Measurements from ENCODE around the gene EGR2. TPM values are rescaled to one million over a fixed set of nuclear protein-coding genes. Genes with fewer than 3 reads are reported as not detected.

Gene EGR2
- total RNA-seq, 1 experiment from 2014 or later, result 2.6 TPM

- no peaks in the 10 kb centered on the region for H4K20me1 ChIP-seq (ENCODE audit: control insufficient read depth, insufficient read depth, insufficient read length)
- no peak overlapping the region for H4K5ac ChIP-seq (ENCODE audit: insufficient read length, low read depth, low read length)
- no peak overlapping the region for H3K4me3 Mint-ChIP-seq
- H2BK12ac ChIP-seq (ENCODE audit: insufficient read length, low read depth, low read length), result no peak overlapping the region
- H4K91ac ChIP-seq (ENCODE audit: insufficient read length, low read depth, low read length), result no peak overlapping the region
- H3K27me3 Mint-ChIP-seq (ENCODE audit: low read depth), result no peaks in the 10 kb centered on the region
- no peaks in the 10 kb centered on the region for H3K23me2 ChIP-seq (ENCODE audit: insufficient read length, low read depth, low read length, poor library complexity, severe bottlenecking)
- H2AFZ ChIP-seq (ENCODE audit: low read length), result no peak overlapping the region
- no peak overlapping the region for H3K9ac ChIP-seq (ENCODE audit: extremely low read depth, insufficient read length, low read length)
- no peak overlapping the region for H4K8ac ChIP-seq (replicated peaks; ENCODE audit: insufficient read length, low read depth, low read length)
- TF ChIP-seq CTCF (conservative IDR thresholded peaks at IDR 0.05), result no peak
- no peak overlapping the region for H2BK20ac ChIP-seq (ENCODE audit: low read depth, low read length, poor library complexity, severe bottlenecking)
- no peak overlapping the region for H3K14ac ChIP-seq (ENCODE audit: insufficient read depth, low read length)
- no peaks in the 10 kb centered on the region for H3K4me1 Mint-ChIP-seq
- no peak overlapping the region for H2BK5ac ChIP-seq (ENCODE audit: insufficient read length, low read length)
- H3K79me1 ChIP-seq (ENCODE audit: insufficient read depth, low read depth, low read length, poor library complexity, severe bottlenecking), result no peaks in the 10 kb centered on the region
- DNase-seq, result no peak
- no peak overlapping the region for H3K56ac ChIP-seq (ENCODE audit: insufficient read length, low read depth, low read length)
- no peak overlapping the region for H3K27ac Mint-ChIP-seq
- no peak overlapping the region for H3T11ph ChIP-seq (ENCODE audit: low read length)
- H3K4me2 ChIP-seq (ENCODE audit: insufficient read depth, insufficient read length, low read length), result no peak overlapping the region
- H3K18ac ChIP-seq (ENCODE audit: insufficient read length, low read depth, low read length), result no peak overlapping the region
- H3K9me3 ChIP-seq (ENCODE audit: control insufficient read depth, low read depth, low read length), result no peaks in the 10 kb centered on the region
- no peak overlapping the region for H3K27ac ChIP-seq (ENCODE audit: insufficient read length, low read depth, low read length)
- H3K36me3 Mint-ChIP-seq (ENCODE audit: insufficient read depth in 1 of 3, low read depth in 3 of 3), result no peaks in the 10 kb centered on the region
- H2BK15ac ChIP-seq (ENCODE audit: low read depth, low read length), result no peak overlapping the region
- H3K79me2 ChIP-seq (ENCODE audit: insufficient read depth, low read length), result no peaks in the 10 kb centered on the region
- no peak overlapping the region for H3K4ac ChIP-seq (ENCODE audit: low read depth, low read length)
- no peaks in the 10 kb centered on the region for H3K27me3 ChIP-seq (ENCODE audit: insufficient read depth, low read length)
- no peaks in the 10 kb centered on the region for H3K9me3 Mint-ChIP-seq
- H3K4me1 ChIP-seq (ENCODE audit: insufficient read depth, low read length), result no peaks in the 10 kb centered on the region
- H2AK5ac ChIP-seq (ENCODE audit: insufficient read length, low read length), result no peak overlapping the region
- H3K23ac ChIP-seq (ENCODE audit: insufficient read length, low read depth, low read length), result no peak overlapping the region
- WGBS (ENCODE audit: extremely low coverage, insufficient read length, low lambda C conversion rate), result no CpG with 5 or more reads among the region's 5 CpGs
- H2BK120ac ChIP-seq (ENCODE audit: low read depth, low read length, poor library complexity, severe bottlenecking), result no peak overlapping the region
Observed at GRCh38 chr10:62853710-62854109, 37.5 kb upstream of the EGR2 start.

Data from H9 (cell line).